Osteocyte (in vitro differentiated cells): ENCODE data around the gene UMAD1. TPM values are rescaled to one million over a fixed set of nuclear protein-coding genes. Genes with fewer than 3 reads are reported as not detected.

Experiments
- DNase-seq: peaks from one replicate; pipeline ENCODE4 v3.0.0; 2021; ENCODE audit warnings: mixed read lengths; ENCODE audit not compliant: unreplicated experiment; ENCODE audit errors: extremely low spot score
- H3K27ac Mint-ChIP-seq: one replicate; pipeline ENCODE4 v1.8.0; 2021; ENCODE audit warnings: mild to moderate bottlenecking, mixed read lengths; ENCODE audit not compliant: unreplicated experiment
- H3K27me3 Mint-ChIP-seq: one replicate; pipeline ENCODE4 v1.8.0; 2021; ENCODE audit warnings: mixed read lengths; ENCODE audit not compliant: unreplicated experiment
- H3K36me3 Mint-ChIP-seq: one replicate; pipeline ENCODE4 v1.8.0; 2021; ENCODE audit warnings: mixed read lengths; ENCODE audit not compliant: unreplicated experiment
- H3K4me1 Mint-ChIP-seq: one replicate; pipeline ENCODE4 v1.8.0; 2021; ENCODE audit warnings: mixed read lengths; ENCODE audit not compliant: unreplicated experiment
- H3K4me3 Mint-ChIP-seq: one replicate; pipeline ENCODE4 v1.8.0; 2021; ENCODE audit warnings: mild to moderate bottlenecking, moderate library complexity, mixed read lengths; ENCODE audit not compliant: unreplicated experiment
- H3K9me3 Mint-ChIP-seq: one replicate; pipeline ENCODE4 v1.8.0; 2021; ENCODE audit warnings: mixed read lengths; ENCODE audit not compliant: unreplicated experiment
- total RNA-seq: library from RNA; stranded (reverse); gene quantifications from 2 replicates; pipeline ENCODE4 v1.2.1, GENCODE V29; 2021
- TF ChIP-seq, protein P1 (sequence below): fragments of 200-600 bp; sonication (generic); IDR thresholded peaks from 2 replicates; pipeline ENCODE4 v1.5.0; 2021; ENCODE audit warnings: antibody characterized with exemption, mild to moderate bottlenecking, moderate library complexity

The UMAD1 gene
- total RNA-seq, 1 donor from 2014 or later, result 10.9 TPM

DNA sequence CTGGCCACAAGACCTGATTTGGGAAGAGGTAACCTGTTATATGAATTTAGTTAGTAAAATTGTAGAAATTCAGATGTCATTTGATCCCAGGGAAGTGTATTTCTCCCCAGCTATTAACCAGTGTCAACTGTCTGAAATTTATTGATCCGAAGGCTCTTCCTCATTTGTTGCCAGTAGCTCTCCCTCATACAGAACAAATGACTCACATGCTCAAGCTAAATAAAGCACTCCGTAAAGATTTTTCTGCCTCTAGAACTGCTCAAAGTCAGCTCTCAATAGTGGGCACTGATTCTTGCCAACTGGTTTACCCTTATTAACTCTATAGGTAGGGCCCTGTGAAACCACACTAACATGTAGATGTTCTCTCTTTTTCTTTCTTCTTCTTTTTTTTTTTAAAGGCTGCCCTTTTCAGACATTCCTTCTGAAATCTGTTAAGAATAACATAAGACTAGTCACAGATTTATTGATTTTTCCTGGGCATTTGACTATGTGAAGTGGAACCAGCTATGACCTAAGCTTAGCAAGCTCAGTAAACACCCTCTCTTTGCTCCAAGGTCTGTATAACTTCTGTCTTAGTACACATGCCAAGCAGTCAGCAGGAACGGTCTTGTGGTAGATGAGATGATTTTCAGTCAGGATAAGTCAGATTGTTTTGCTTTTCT, 56.0 kb downstream of the UMAD1 start:
- no peaks in the 10 kb centered on the region for H3K36me3 Mint-ChIP-seq
- H3K9me3 Mint-ChIP-seq, result peaks cover 6% of the 10 kb centered on the region
- DNase-seq, result no peak
- H3K4me1 Mint-ChIP-seq, result peaks cover 52% of the 10 kb centered on the region
- no peaks in the 10 kb centered on the region for H3K27me3 Mint-ChIP-seq
- H3K4me3 Mint-ChIP-seq, result no peak overlapping the region
- peak overlapping the region; percentile 83 for H3K27ac Mint-ChIP-seq
- TF ChIP-seq, protein P1, sequence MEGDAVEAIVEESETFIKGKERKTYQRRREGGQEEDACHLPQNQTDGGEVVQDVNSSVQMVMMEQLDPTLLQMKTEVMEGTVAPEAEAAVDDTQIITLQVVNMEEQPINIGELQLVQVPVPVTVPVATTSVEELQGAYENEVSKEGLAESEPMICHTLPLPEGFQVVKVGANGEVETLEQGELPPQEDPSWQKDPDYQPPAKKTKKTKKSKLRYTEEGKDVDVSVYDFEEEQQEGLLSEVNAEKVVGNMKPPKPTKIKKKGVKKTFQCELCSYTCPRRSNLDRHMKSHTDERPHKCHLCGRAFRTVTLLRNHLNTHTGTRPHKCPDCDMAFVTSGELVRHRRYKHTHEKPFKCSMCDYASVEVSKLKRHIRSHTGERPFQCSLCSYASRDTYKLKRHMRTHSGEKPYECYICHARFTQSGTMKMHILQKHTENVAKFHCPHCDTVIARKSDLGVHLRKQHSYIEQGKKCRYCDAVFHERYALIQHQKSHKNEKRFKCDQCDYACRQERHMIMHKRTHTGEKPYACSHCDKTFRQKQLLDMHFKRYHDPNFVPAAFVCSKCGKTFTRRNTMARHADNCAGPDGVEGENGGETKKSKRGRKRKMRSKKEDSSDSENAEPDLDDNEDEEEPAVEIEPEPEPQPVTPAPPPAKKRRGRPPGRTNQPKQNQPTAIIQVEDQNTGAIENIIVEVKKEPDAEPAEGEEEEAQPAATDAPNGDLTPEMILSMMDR, result no peak

DNA sequence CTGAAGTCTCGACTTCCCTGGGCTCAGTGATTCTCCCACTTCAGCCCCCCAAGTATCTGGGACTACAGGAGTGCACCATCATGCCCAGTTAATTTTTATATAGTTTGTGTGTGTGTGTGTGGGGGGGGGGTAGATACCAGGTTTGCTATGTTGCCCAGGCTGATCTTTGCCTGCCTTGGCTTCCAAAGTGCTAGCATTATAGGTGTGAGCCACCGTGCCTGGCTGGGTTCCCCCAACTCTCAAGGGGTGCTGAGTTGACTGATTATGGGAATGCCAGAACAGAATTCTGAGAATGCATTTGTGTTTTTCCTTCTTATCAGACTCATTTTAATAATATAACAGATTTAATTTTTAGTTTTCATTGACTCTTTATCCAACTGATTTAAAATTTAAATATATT, 58.4 kb downstream of the UMAD1 start:
- peaks cover 6% of the 10 kb centered on the region for H3K9me3 Mint-ChIP-seq
- DNase-seq, result no peak
- H3K27me3 Mint-ChIP-seq, result no peaks in the 10 kb centered on the region
- no peaks in the 10 kb centered on the region for H3K36me3 Mint-ChIP-seq
- TF ChIP-seq, protein P1, result no peak
- H3K27ac Mint-ChIP-seq, result no peak overlapping the region
- H3K4me1 Mint-ChIP-seq, result peaks cover 46% of the 10 kb centered on the region
- no peak overlapping the region for H3K4me3 Mint-ChIP-seq

DNA sequence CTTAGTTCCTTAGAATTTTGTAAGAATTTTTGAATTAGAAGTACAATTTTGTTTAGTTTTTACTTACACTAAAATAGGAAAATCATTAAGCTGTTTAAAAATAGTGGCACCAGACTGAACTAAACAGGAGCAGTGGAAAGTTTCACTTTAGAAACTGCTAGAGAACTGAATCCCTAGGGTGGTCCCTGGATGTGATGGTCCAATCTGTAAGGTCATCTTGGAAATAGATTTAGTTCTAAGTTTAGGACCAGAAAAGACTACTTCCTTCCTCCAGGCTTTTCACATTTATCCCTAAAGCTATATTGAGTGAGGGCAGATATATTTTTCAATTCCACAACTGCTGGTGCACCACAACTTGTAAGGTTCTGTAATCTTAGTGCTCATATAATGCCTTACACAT, 58.8 kb downstream of the UMAD1 start:
- TF ChIP-seq, protein P1, result no peak
- no peak overlapping the region for H3K27ac Mint-ChIP-seq

DNA sequence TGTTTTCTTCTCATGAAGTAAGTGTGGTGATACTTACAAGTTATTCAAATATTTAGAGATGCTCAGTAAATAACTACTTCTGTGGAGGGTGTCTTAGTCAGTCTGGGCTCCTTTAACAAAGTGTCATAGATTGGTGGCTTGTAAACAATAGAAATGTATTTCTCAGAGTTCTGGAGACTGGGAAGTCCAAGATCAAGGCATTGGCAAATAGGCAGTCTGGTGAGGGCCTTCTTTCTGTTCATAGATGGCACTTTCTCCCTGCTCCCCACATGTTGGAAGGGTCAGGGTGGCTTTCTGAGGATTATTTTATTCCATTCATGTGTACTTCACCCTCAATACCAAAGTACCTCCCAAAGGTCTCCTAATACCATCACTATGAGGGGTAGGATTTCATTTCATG, 59.4 kb downstream of the UMAD1 start:
- no peaks in the 10 kb centered on the region for H3K9me3 Mint-ChIP-seq
- H3K36me3 Mint-ChIP-seq, result no peaks in the 10 kb centered on the region
- no peak for DNase-seq
- no peaks in the 10 kb centered on the region for H3K27me3 Mint-ChIP-seq
- H3K4me1 Mint-ChIP-seq, result peaks cover 37% of the 10 kb centered on the region
- TF ChIP-seq, protein P1, result no peak
- no peak overlapping the region for H3K4me3 Mint-ChIP-seq
- peak overlapping the region; percentile 72 for H3K27ac Mint-ChIP-seq

More for the DNA sequence above, 58.8 kb downstream of the UMAD1 start:
- Mint-ChIP-seq H3K27me3 (no peaks in the 10 kb centered on the region), H3K36me3 (no peaks in the 10 kb centered on the region), H3K4me3 (no peak overlapping the region), H3K9me3 (peaks cover 6% of the 10 kb centered on the region), H3K4me1 (peaks cover 43% of the 10 kb centered on the region)
- no peak for DNase-seq

DNA sequence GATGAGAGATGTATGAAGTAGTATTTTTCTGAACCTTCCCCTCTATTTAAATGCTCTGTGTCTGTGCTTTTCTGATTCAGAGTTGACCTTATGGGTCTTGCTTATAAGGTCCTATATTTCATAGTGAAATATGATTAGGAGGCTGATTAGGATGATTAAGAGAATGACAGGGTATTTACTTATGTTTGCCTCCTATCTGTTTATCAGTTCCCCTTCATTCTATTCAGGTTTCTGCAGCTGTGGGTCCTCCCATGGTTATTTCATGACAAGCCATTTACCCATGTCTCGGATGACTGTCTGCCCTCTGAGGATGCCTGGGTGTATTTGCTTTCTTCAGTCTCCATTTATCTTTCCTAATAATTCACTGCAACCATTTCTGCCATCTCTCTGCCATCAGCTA, 61.0 kb downstream of the UMAD1 start:
- Mint-ChIP-seq H3K4me1 (peaks cover 28% of the 10 kb centered on the region), H3K9me3 (no peaks in the 10 kb centered on the region), H3K36me3 (no peaks in the 10 kb centered on the region), H3K27me3 (no peaks in the 10 kb centered on the region), H3K4me3 (no peak overlapping the region), H3K27ac (no peak overlapping the region)
- DNase-seq, result no peak
- TF ChIP-seq, protein P1, result no peak
